Activated CD4-positive, alpha-beta T cell treated with anti-CD3 and anti-CD28 coated beads, Interleukin-2, amount 50 U/mL, for 48 hours (primary cell): ENCODE data around the gene MCOLN2.
A peak's percentile ranks its signal among the peaks of the same experiment; 100 is the strongest.

ENCODE experiments used
- DNase-seq, 2 experiments: peaks; one replicate each; pipeline ENCODE4 v3.0.0-alpha.2; 2020

The MCOLN2 gene

GRCh38 chr1:84982395-84982794 is 14.5 kb downstream of the MCOLN2 start:
- no peak for DNase-seq

- DNase-seq: no peak
Measured at GRCh38 chr1:84975035-84975434, 21.9 kb downstream of the MCOLN2 start.

GRCh38 chr1:84973498-84974334 is 23.2 kb downstream of the MCOLN2 start:
- DNase-seq: peak in 1 of 2 experiments; percentile 43

GRCh38 chr1:84972377-84972987 is 24.4 kb downstream of the MCOLN2 start:
- DNase-seq: no peak

- DNase-seq: no peak
Measured at GRCh38 chr1:84971957-84972356, 25.0 kb downstream of the MCOLN2 start.

GRCh38 chr1:84969489-84970250 is 27.2 kb downstream of the MCOLN2 start:
- peak; percentile 47 to 55 for DNase-seq

- no peak for DNase-seq
Measured at GRCh38 chr1:84968865-84969264, 28.0 kb downstream of the MCOLN2 start.

GRCh38 chr1:84968101-84968500 is 28.8 kb downstream of the MCOLN2 start:
- DNase-seq: no peak

GRCh38 chr1:84967666-84968065 is 29.2 kb downstream of the MCOLN2 start:
- no peak for DNase-seq

GRCh38 chr1:84963021-84963420 is 33.9 kb downstream of the MCOLN2 start:
- DNase-seq: no peak

- no peak for DNase-seq
Measured at GRCh38 chr1:84961316-84961715, 35.6 kb downstream of the MCOLN2 start.

- no peak for DNase-seq
Measured at GRCh38 chr1:84960371-84960770, 36.5 kb downstream of the MCOLN2 start.

GRCh38 chr1:84959294-84959693 is 37.6 kb downstream of the MCOLN2 start:
- peak; percentile 43 to 61 for DNase-seq

GRCh38 chr1:84957966-84958365 is 38.9 kb downstream of the MCOLN2 start:
- DNase-seq: no peak

- no peak for DNase-seq
Measured at GRCh38 chr1:84956655-84957054, 40.3 kb downstream of the MCOLN2 start.

GRCh38 chr1:84956097-84956496 is 40.8 kb downstream of the MCOLN2 start:
- DNase-seq: no peak

GRCh38 chr1:84949664-84950063 is 47.2 kb downstream of the MCOLN2 start:
- DNase-seq: no peak

GRCh38 chr1:84947536-84948410 is 49.1 kb downstream of the MCOLN2 start:
- DNase-seq: no peak

- no peak for DNase-seq
Measured at GRCh38 chr1:84946631-84947030, 50.3 kb downstream of the MCOLN2 start.

GRCh38 chr1:84944767-84945486 is 52.0 kb downstream of the MCOLN2 start:
- peak; percentile 41 to 60 for DNase-seq

GRCh38 chr1:84941843-84942242 is 55.1 kb downstream of the MCOLN2 start:
- DNase-seq: no peak

GRCh38 chr1:84940481-84940880 is 56.4 kb downstream of the MCOLN2 start:
- DNase-seq: no peak
